ENCODE measurements around the gene ARHGEF9. TPM values are rescaled to one million over a fixed set of nuclear protein-coding genes. Genes with fewer than 3 reads are reported as not detected.

Gene ARHGEF9
- total and polyA plus RNA-seq, 10 of the 15 experiments (the other 5 are each of a cell fraction or from before 2014, with no cell fraction given) = 3.2 to 25.2 (median 14.3) TPM

DNA sequence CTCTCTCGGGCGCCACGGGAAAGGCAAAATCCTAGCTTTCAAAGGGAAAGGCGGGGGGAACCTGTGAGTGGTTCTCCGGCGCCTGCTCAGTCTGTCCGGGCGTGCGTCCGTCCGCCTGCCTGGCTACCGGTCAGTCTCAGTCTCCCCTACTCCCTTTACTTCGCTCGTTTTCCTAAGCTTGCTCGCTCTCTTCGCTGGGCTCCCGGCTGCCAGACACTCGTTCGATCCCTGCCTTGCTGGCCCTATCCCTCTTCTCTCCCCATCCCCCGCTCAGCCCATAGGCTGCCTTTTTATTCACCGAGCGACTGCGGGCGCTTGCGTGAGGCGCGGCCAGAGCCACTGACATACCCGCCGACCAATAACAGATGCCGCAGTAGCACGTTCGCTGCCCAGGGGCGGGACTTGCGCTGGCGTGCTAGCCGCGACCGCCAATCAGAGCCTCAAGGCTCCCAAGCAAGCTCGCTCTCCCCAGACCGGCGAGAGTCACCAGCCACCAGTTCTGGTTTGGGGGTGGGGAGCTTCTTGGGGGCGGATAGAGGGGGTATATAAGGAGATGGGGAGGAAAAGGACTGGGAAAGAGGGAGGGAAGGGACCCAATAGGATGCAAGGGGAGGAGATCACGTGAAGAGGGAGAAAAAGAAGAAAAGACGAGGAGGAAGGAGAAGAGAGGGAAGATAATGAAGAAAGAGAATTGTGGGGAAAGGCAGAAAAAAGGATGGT lies 30.0 kb downstream of the ARHGEF9 start (continued):
- no peak for TF ChIP-seq BCL11A (IDR thresholded peaks at IDR 0.05; ENCODE audit: low read depth, low read length)
- TF ChIP-seq, protein P1, sequence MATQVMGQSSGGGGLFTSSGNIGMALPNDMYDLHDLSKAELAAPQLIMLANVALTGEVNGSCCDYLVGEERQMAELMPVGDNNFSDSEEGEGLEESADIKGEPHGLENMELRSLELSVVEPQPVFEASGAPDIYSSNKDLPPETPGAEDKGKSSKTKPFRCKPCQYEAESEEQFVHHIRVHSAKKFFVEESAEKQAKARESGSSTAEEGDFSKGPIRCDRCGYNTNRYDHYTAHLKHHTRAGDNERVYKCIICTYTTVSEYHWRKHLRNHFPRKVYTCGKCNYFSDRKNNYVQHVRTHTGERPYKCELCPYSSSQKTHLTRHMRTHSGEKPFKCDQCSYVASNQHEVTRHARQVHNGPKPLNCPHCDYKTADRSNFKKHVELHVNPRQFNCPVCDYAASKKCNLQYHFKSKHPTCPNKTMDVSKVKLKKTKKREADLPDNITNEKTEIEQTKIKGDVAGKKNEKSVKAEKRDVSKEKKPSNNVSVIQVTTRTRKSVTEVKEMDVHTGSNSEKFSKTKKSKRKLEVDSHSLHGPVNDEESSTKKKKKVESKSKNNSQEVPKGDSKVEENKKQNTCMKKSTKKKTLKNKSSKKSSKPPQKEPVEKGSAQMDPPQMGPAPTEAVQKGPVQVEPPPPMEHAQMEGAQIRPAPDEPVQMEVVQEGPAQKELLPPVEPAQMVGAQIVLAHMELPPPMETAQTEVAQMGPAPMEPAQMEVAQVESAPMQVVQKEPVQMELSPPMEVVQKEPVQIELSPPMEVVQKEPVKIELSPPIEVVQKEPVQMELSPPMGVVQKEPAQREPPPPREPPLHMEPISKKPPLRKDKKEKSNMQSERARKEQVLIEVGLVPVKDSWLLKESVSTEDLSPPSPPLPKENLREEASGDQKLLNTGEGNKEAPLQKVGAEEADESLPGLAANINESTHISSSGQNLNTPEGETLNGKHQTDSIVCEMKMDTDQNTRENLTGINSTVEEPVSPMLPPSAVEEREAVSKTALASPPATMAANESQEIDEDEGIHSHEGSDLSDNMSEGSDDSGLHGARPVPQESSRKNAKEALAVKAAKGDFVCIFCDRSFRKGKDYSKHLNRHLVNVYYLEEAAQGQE (IDR thresholded peaks at IDR 0.05; ENCODE audit: low read depth, low read length) = no peak
- TF ChIP-seq MXI1 (IDR thresholded peaks at IDR 0.05; ENCODE audit: low read depth, low read length) = no peak
- TF ChIP-seq, protein P2, sequence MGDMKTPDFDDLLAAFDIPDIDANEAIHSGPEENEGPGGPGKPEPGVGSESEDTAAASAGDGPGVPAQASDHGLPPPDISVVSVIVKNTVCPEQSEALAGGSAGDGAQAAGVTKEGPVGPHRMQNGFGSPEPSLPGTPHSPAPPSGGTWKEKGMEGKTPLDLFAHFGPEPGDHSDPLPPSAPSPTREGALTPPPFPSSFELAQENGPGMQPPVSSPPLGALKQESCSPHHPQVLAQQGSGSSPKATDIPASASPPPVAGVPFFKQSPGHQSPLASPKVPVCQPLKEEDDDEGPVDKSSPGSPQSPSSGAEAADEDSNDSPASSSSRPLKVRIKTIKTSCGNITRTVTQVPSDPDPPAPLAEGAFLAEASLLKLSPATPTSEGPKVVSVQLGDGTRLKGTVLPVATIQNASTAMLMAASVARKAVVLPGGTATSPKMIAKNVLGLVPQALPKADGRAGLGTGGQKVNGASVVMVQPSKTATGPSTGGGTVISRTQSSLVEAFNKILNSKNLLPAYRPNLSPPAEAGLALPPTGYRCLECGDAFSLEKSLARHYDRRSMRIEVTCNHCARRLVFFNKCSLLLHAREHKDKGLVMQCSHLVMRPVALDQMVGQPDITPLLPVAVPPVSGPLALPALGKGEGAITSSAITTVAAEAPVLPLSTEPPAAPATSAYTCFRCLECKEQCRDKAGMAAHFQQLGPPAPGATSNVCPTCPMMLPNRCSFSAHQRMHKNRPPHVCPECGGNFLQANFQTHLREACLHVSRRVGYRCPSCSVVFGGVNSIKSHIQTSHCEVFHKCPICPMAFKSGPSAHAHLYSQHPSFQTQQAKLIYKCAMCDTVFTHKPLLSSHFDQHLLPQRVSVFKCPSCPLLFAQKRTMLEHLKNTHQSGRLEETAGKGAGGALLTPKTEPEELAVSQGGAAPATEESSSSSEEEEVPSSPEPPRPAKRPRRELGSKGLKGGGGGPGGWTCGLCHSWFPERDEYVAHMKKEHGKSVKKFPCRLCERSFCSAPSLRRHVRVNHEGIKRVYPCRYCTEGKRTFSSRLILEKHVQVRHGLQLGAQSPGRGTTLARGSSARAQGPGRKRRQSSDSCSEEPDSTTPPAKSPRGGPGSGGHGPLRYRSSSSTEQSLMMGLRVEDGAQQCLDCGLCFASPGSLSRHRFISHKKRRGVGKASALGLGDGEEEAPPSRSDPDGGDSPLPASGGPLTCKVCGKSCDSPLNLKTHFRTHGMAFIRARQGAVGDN (IDR thresholded peaks at IDR 0.05) = no peak
- TF ChIP-seq JUND (IDR thresholded peaks at IDR 0.05; ENCODE audit: low read depth, low read length) = no peak
- TF ChIP-seq SUZ12 (IDR thresholded peaks at IDR 0.05; ENCODE audit: unreplicated experiment) = no peak
- peak; percentile 30; the same call in 1 of the 2 replicates for TF ChIP-seq NRF1 (conservative IDR thresholded peaks at IDR 0.05; ENCODE audit: low read depth, low read length)
- TF ChIP-seq CBFB (IDR thresholded peaks at IDR 0.05; ENCODE audit: low read depth) = no peak
- no peak for TF ChIP-seq EZH2 (IDR thresholded peaks at IDR 0.05; ENCODE audit: borderline replicate concordance, control insufficient read depth, low read depth, low read length)
- no peak for TF ChIP-seq NFYA (IDR thresholded peaks at IDR 0.05; ENCODE audit: borderline replicate concordance, low read depth, low read length)
- TF ChIP-seq, protein P3, sequence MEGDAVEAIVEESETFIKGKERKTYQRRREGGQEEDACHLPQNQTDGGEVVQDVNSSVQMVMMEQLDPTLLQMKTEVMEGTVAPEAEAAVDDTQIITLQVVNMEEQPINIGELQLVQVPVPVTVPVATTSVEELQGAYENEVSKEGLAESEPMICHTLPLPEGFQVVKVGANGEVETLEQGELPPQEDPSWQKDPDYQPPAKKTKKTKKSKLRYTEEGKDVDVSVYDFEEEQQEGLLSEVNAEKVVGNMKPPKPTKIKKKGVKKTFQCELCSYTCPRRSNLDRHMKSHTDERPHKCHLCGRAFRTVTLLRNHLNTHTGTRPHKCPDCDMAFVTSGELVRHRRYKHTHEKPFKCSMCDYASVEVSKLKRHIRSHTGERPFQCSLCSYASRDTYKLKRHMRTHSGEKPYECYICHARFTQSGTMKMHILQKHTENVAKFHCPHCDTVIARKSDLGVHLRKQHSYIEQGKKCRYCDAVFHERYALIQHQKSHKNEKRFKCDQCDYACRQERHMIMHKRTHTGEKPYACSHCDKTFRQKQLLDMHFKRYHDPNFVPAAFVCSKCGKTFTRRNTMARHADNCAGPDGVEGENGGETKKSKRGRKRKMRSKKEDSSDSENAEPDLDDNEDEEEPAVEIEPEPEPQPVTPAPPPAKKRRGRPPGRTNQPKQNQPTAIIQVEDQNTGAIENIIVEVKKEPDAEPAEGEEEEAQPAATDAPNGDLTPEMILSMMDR (IDR thresholded peaks at IDR 0.05 in 2 of 3, conservative IDR thresholded peaks at IDR 0.05 in 1 of 3; ENCODE audit: control insufficient read depth in 2 of 3, extremely low read depth in 1 of 3, insufficient read depth in 1 of 3, low read depth in 3 of 3, low read length in 3 of 3) = no peak
- TF ChIP-seq TCF7 (IDR thresholded peaks at IDR 0.05; ENCODE audit: borderline replicate concordance) = no peak
- no peak for TF ChIP-seq ATF2 (IDR thresholded peaks at IDR 0.05; ENCODE audit: low read length)
- no peak for TF ChIP-seq ZNF274 (IDR thresholded peaks at IDR 0.05; ENCODE audit: insufficient read depth, insufficient read length)
- TF ChIP-seq CREB1 (IDR thresholded peaks at IDR 0.05; ENCODE audit: low read depth) = peak; percentile 76
- peak; percentile 30; the same call in 1 of the 2 replicates for TF ChIP-seq RFX5 (IDR thresholded peaks at IDR 0.05; ENCODE audit: low read depth, low read length)
- no peak for TF ChIP-seq KAT2A (conservative IDR thresholded peaks at IDR 0.05; ENCODE audit: control insufficient read depth, low read depth, low read length)
- TF ChIP-seq YY1 (IDR thresholded peaks at IDR 0.05; ENCODE audit: low read depth, low read length) = 0 out of 2 replicates have a peak, but pooled peaks have one; percentile 4
